Measurements from ENCODE around the gene EHMT2.

DNA sequence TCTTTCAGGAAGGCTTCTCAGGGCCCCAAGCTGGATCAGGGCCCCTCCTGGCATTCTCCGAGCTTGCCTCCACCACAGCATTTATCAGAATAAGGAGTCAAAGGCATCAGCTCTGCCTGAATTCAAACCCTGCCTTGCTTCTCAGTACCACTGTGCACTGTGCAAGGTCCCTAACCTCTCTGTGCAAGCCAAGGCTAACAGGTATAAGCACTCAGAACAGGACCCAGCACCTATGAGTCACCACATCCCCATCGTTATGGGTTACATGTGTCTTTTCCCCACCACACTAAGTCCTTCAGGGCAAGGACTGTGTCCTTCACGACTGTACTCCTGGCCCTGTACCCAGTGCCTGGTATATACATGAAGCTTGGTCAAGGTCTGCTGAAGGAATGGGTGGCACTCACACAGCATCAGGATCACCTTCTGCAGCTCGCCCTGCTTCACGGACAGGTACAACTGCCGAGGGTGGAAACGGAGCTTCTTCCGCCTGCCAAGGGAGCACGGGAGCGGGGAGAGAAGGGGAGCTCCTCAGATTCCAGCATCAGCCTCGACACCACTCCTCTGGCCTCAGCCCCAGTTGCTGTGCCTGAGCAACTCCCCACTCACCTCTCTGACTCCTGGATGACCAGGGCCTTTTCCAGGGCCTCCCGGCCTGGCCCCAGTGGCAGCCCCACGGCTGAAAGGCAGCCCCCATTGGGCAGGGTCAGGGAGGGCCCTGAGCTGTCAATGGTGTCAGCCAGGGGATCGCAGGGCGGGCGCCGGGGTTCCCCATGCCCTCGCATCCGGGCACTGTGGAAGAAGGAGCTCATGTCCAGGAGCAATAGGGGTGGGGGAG, 10.1 kb downstream of the EHMT2 start:
- TF ChIP-seq ZNF274 (IDR thresholded peaks at IDR 0.05; ENCODE audit: low read depth, low read length): no peak
- TF ChIP-seq YY1 (IDR thresholded peaks at IDR 0.05; ENCODE audit: insufficient read depth, insufficient read length): no peak

Data from NT2/D1 (cell line).